SK-N-SH treated with all-trans-retinoic acid at 6 μM for 48 hours (cell line): ENCODE results near the gene RYR1.

Experiments used
- ARNTL ChIP-seq: fragments of 450-650 bp; formaldehyde crosslinking; IDR thresholded peaks from 2 replicates; pipeline ENCODE4 v1.5.0; 2020; ENCODE audit warnings: low read depth, mild to moderate bottlenecking, moderate library complexity, borderline replicate concordance
- ZC3H10 ChIP-seq: fragments of 250-450 bp; sonication (Bioruptor Pico); IDR thresholded peaks from 2 replicates; pipeline ENCODE4 v1.5.1; 2021; ENCODE audit warnings: mild to moderate bottlenecking, moderate library complexity
- ZFP3 ChIP-seq: fragments of 250-450 bp; sonication (Bioruptor Pico); IDR thresholded peaks from 2 replicates; pipeline ENCODE4 v1.5.0; 2020; ENCODE audit warnings: mild to moderate bottlenecking, moderate library complexity
- ZFP30 ChIP-seq: fragments of 450-650 bp; formaldehyde crosslinking; IDR thresholded peaks from 2 replicates; pipeline ENCODE4 v1.5.0; 2022; ENCODE audit warnings: mild to moderate bottlenecking, moderate library complexity
- ZNF565 ChIP-seq: fragments of 450-650 bp; formaldehyde crosslinking; conservative IDR thresholded peaks from 2 replicates; pipeline ENCODE4 v1.5.0; 2020; ENCODE audit warnings: low read depth, mild to moderate bottlenecking, moderate library complexity
- ZNF70 ChIP-seq: fragments of 450-650 bp; formaldehyde crosslinking; IDR thresholded peaks from 2 replicates; pipeline ENCODE4 v1.5.0; 2020; ENCODE audit warnings: mild to moderate bottlenecking, moderate library complexity
- TF ChIP-seq, protein P1 (sequence below): fragments of 250-450 bp; sonication (Bioruptor Pico); IDR thresholded peaks from 2 replicates; pipeline ENCODE4 v1.5.0; 2020; ENCODE audit warnings: mild to moderate bottlenecking, moderate library complexity

DNA sequence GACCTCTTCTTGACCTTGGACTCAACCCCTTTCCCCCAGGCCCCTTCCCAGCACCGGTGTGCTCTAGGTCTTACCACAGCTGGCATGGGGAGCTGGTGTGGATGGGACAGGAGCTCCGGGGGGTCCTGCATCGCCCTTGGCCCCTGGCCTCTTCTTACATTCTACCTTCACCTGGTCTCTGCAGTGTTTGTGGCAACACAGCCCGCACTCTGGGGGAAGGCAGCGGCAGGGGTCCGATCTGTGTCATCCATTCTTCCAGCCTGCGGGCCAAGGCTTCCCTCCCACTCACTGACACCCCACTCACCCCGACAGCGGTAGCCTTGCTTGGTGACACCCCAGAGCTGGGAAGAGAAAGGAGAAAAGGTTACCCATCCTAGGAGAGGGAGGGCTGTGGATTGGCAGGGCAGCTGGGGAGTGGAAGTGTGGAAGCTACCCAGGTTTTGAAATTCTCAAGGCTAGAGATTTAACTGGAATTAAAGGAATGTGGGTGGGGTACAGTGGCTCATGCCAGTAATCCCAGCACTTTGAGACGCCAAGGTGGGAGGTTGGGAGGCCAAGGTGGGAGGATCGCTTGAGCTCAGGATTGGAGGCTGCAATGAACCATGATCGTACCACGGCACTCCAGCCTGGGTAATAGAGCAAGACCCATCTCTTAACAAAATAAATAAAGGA is 22.3 kb upstream of the RYR1 start:
- TF ChIP-seq ZC3H10 (CRISPR knock-in tag), result no peak
- TF ChIP-seq ARNTL (CRISPR knock-in tag), result no peak
- TF ChIP-seq, protein P1, sequence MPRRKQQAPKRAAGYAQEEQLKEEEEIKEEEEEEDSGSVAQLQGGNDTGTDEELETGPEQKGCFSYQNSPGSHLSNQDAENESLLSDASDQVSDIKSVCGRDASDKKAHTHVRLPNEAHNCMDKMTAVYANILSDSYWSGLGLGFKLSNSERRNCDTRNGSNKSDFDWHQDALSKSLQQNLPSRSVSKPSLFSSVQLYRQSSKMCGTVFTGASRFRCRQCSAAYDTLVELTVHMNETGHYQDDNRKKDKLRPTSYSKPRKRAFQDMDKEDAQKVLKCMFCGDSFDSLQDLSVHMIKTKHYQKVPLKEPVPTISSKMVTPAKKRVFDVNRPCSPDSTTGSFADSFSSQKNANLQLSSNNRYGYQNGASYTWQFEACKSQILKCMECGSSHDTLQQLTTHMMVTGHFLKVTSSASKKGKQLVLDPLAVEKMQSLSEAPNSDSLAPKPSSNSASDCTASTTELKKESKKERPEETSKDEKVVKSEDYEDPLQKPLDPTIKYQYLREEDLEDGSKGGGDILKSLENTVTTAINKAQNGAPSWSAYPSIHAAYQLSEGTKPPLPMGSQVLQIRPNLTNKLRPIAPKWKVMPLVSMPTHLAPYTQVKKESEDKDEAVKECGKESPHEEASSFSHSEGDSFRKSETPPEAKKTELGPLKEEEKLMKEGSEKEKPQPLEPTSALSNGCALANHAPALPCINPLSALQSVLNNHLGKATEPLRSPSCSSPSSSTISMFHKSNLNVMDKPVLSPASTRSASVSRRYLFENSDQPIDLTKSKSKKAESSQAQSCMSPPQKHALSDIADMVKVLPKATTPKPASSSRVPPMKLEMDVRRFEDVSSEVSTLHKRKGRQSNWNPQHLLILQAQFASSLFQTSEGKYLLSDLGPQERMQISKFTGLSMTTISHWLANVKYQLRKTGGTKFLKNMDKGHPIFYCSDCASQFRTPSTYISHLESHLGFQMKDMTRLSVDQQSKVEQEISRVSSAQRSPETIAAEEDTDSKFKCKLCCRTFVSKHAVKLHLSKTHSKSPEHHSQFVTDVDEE (CRISPR knock-in tag), result no peak
- TF ChIP-seq ZNF70 (CRISPR knock-in tag), result no peak
- no peak for TF ChIP-seq ZFP30 (CRISPR knock-in tag)
- TF ChIP-seq ZNF565, result no peak
- TF ChIP-seq ZFP3, result no peak
